AG09309 (cell line): ENCODE results near the gene IL1RAPL1.

Source experiments
- DNase-seq: peaks from one replicate; pipeline ENCODE4 v3.0.0-alpha.2; 2010; ENCODE audit warnings: low read depth
- H3K4me3 ChIP-seq: 2 replicates; pipeline ENCODE4 v1.5.1; 2011; ENCODE audit warnings: mild to moderate bottlenecking, low read depth, low read length, moderate library complexity; ENCODE audit not compliant: control insufficient read depth
- CTCF ChIP-seq: IDR thresholded peaks from 2 replicates; pipeline ENCODE4 v1.5.1; 2011; ENCODE audit warnings: mild to moderate bottlenecking, low read depth, low read length, inconsistent platforms; ENCODE audit not compliant: insufficient read depth, control insufficient read depth; ENCODE audit errors: missing control alignments

The IL1RAPL1 gene

DNA sequence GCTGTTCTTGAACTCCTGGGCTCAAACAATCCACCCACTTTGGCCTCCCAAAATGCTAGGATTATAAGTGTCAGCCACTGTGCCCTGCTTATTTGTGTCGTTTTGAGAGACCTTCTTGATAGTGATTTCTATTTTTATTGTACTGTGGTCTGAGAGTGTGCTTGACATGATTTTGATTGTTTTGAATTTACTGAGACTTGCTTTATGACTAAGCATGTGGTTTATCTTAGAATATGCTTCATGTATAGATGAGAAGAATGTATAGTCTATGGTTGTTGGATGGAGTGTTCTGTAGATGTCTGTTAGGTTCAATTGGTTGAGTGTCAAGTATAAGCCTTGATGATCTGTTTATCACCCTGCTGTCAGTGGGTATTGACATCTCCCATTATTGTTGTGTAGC, 789.3 kb downstream of the IL1RAPL1 start:
- no peak overlapping the region for H3K4me3 ChIP-seq
- DNase-seq = no peak
- no peak for TF ChIP-seq CTCF

GRCh38 chrX:29382811-29383210, 795.6 kb downstream of the IL1RAPL1 start:
- TF ChIP-seq CTCF = no peak
- H3K4me3 ChIP-seq = no peak overlapping the region
- no peak for DNase-seq

DNA sequence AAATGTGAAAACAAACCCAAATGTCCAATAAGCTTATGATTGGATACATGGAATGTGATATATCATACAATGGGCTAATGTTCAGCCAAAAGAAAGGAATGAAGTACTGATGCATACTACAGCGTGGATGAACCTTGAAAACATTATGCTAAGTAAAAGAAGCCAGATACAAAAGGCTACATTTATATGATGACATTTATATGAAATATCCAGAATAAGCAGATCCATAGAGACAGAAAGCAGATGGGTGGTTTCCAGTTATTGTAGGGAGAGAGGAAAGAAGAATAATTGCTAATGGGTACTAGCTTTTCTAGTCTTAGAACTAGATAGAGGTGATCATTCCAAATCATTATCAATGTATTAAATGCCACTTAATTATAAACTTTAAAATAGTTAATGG, 801.3 kb downstream of the IL1RAPL1 start:
- H3K4me3 ChIP-seq = no peak overlapping the region
- no peak for DNase-seq
- no peak for TF ChIP-seq CTCF

GRCh38 chrX:29397506-29397905, 810.3 kb downstream of the IL1RAPL1 start:
- no peak for DNase-seq
- no peak overlapping the region for H3K4me3 ChIP-seq
- no peak for TF ChIP-seq CTCF

- no peak for TF ChIP-seq CTCF
- no peak overlapping the region for H3K4me3 ChIP-seq
- no peak for DNase-seq
Observed at GRCh38 chrX:29407357-29407756, 820.1 kb downstream of the IL1RAPL1 start.

DNA sequence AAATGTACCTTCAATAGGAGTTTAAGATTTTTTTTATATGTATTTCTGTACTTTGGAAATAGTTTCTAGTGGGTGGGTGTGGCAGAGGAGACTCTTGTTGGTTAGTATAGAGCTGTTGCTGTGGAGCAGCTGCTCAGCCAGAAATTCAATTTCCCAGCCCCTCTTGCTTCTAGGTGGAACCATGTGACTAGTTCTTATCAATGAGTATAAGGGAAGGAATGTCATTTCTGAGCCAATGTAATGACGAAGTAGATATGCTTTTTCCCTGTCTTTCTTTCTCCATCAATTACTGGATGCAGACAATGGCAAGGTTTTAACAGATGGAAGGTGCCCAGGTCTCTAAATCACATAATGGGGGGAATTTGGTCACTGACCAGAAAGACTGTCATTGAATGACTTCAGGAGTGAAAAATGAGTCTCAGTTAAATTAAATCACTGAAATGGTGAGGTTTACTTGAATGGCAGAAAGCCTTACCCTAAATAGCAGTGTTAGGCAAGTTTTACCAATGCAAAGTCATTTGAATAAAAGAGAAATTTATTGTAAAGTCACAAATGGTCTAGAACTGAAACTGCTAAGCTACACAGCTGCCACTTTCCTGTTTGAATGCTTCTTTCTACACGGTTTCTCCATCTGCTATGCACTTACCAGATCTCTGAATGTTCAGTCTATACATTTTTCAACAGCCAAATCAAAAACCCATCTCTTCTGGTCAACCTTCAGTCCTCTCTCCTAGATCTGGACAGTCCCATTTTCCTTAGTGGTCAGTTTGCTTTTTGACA, 832.7 kb downstream of the IL1RAPL1 start:
- no peak for DNase-seq
- no peak for TF ChIP-seq CTCF
- H3K4me3 ChIP-seq = no peak overlapping the region
